Measurements from ENCODE around the gene NRK.

Gene NRK

DNA sequence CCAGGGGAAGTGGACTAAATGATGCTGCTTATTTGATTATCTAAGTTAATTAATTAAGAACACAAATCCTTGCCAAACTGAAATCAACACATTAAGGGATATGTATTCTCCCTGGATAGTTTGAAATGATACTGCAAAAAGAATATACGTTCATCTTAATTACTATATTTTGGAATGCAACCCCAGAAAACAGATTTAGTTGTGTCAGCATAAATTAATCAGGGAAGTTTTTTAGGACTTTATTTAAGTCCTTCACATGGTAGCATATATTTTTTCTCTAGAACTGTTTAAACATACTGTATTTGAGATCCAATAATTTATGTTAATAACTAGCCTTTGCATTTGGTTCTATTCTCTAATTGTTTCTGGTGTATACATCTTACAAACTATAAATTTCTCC is 52.5 kb downstream of the NRK start:
- no peaks in the 10 kb centered on the region for H3K9me3 ChIP-seq (ENCODE audit: control insufficient read depth, low read length)
- no peak overlapping the region for H3K9ac ChIP-seq (ENCODE audit: low read length)
- H2BK12ac ChIP-seq (ENCODE audit: low read length in 2 of 2) = no peak overlapping the region
- H3K4ac ChIP-seq (ENCODE audit: low read depth in 1 of 2, low read length in 2 of 2) = no peak overlapping the region
- no peak overlapping the region for H2BK15ac ChIP-seq (ENCODE audit: low read depth, poor library complexity, severe bottlenecking)
- no peak overlapping the region for H3K4me2 ChIP-seq (ENCODE audit: low read length, poor library complexity, severe bottlenecking)
- H4K8ac ChIP-seq (ENCODE audit: low read length) = no peak overlapping the region
- H2BK5ac ChIP-seq (ENCODE audit: low read depth, low read length, poor library complexity, severe bottlenecking) = no peak overlapping the region
- no peaks in the 10 kb centered on the region for H3K4me1 ChIP-seq (ENCODE audit: control insufficient read depth, insufficient read depth, low read depth, low read length)
- no peak overlapping the region for H3K18ac ChIP-seq (ENCODE audit: low read depth in 1 of 2, low read length in 2 of 2)
- H3K79me1 ChIP-seq (replicated peaks; ENCODE audit: low read length, poor library complexity, severe bottlenecking) = no peaks in the 10 kb centered on the region
- WGBS = no CpG with 5 or more reads among the region's 1 CpG
- H2BK120ac ChIP-seq (ENCODE audit: low read depth, low read length) = no peak overlapping the region
- H3K36me3 ChIP-seq (ENCODE audit: control insufficient read depth in 1 of 2, insufficient read depth in 2 of 2, low read depth in 1 of 2, low read length in 2 of 2) = no peaks in the 10 kb centered on the region
- peaks cover 0 to 11% of the 10 kb centered on the region in 2 experiments for H3K27me3 ChIP-seq (ENCODE audit: control insufficient read depth in 1 of 2, insufficient read depth in 1 of 2, low read length in 2 of 2)
- no peak overlapping the region for H3K23ac ChIP-seq (ENCODE audit: low read length in 2 of 2)
- H3K27ac ChIP-seq (ENCODE audit: low read length, poor library complexity, severe bottlenecking) = no peak overlapping the region
- H3K14ac ChIP-seq (ENCODE audit: low read length in 2 of 2) = no peak overlapping the region
- no peak overlapping the region for H3K4me3 ChIP-seq (ENCODE audit: insufficient read depth in 1 of 2, low read depth in 1 of 2, low read length in 2 of 2)
- H2AFZ ChIP-seq (ENCODE audit: low read depth, low read length) = no peak overlapping the region
- DNase-seq = no peak
- no peak overlapping the region for H4K91ac ChIP-seq (ENCODE audit: low read length)
- no peak overlapping the region for H2AK5ac ChIP-seq (ENCODE audit: low read length, severe bottlenecking)

DNA sequence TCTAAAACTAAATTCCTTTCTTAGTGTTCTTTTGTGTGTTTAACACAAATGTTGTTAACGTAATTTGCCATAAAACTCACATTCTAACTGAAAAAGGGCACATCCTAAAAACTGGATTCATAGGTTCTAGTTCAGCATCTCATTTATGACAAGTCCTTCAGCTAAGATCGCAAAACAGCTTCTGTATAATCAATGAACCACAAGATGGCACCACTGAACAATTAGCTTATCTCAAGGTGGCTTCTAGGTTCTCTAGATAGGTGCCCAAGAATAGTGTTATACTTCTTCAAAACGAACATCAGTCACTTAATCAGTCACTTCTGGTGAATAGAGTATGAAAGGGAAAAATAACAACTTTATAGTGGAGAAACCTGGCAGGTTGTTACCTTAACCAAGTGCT is 54.3 kb downstream of the NRK start:
- H2BK15ac ChIP-seq (ENCODE audit: low read depth, poor library complexity, severe bottlenecking) = no peak overlapping the region
- H3K27me3 ChIP-seq (ENCODE audit: control insufficient read depth in 1 of 2, insufficient read depth in 1 of 2, low read length in 2 of 2) = peaks cover 0 to 13% of the 10 kb centered on the region in 2 experiments
- H3K23ac ChIP-seq (ENCODE audit: low read length in 2 of 2) = no peak overlapping the region
- 75% methylated on average over 1 of the region's 3 CpGs for WGBS
- no peak overlapping the region for H4K91ac ChIP-seq (ENCODE audit: low read length)
- H2BK120ac ChIP-seq (ENCODE audit: low read depth, low read length) = no peak overlapping the region
- no peaks in the 10 kb centered on the region for H3K9me3 ChIP-seq (ENCODE audit: control insufficient read depth, low read length)
- H3K4me2 ChIP-seq (ENCODE audit: low read length, poor library complexity, severe bottlenecking) = no peak overlapping the region
- H3K4me3 ChIP-seq (ENCODE audit: insufficient read depth in 1 of 2, low read depth in 1 of 2, low read length in 2 of 2) = no peak overlapping the region
- no peak overlapping the region for H4K8ac ChIP-seq (ENCODE audit: low read length)
- no peaks in the 10 kb centered on the region for H3K4me1 ChIP-seq (ENCODE audit: control insufficient read depth, insufficient read depth, low read depth, low read length)
- no peak overlapping the region for H2BK5ac ChIP-seq (ENCODE audit: low read depth, low read length, poor library complexity, severe bottlenecking)
- no peak overlapping the region for H3K14ac ChIP-seq (ENCODE audit: low read length in 2 of 2)
- H2AFZ ChIP-seq (ENCODE audit: low read depth, low read length) = no peak overlapping the region
- no peak overlapping the region for H2BK12ac ChIP-seq (ENCODE audit: low read length in 2 of 2)
- no peak overlapping the region for H3K18ac ChIP-seq (ENCODE audit: low read depth in 1 of 2, low read length in 2 of 2)
- peak; percentile 18 for DNase-seq
- no peak overlapping the region for H2AK5ac ChIP-seq (ENCODE audit: low read length, severe bottlenecking)
- H3K4ac ChIP-seq (ENCODE audit: low read depth in 1 of 2, low read length in 2 of 2) = no peak overlapping the region
- H3K36me3 ChIP-seq (ENCODE audit: control insufficient read depth in 1 of 2, insufficient read depth in 2 of 2, low read depth in 1 of 2, low read length in 2 of 2) = no peaks in the 10 kb centered on the region
- no peaks in the 10 kb centered on the region for H3K79me1 ChIP-seq (replicated peaks; ENCODE audit: low read length, poor library complexity, severe bottlenecking)
- H3K27ac ChIP-seq (ENCODE audit: low read length, poor library complexity, severe bottlenecking) = no peak overlapping the region
- no peak overlapping the region for H3K9ac ChIP-seq (ENCODE audit: low read length)

DNA sequence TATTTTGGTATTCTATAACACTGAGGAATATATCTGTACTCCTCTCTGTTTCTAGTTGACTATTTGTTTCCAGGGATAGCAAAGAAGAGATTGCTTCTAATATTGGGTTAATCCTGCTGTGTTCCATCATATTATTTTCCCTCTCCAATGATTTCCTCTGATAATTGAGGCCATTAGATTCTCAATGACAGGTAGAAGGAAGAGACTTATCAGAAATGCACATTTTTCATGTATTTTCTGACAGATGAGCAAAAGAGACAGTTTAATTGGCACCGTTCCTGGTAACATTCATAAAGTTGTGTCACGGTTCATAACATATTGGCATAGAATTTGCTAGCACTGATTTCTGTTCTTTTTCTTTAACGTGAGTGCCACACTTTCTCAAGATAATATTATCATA is 58.2 kb downstream of the NRK start:
- Histone ChIP-seq H3K36me3 (ENCODE audit: control insufficient read depth in 1 of 2, insufficient read depth in 2 of 2, low read depth in 1 of 2, low read length in 2 of 2) (no peaks in the 10 kb centered on the region), H3K9ac (ENCODE audit: low read length) (no peak overlapping the region), H3K23ac (ENCODE audit: low read length in 2 of 2) (no peak overlapping the region), H3K4me2 (ENCODE audit: low read length, poor library complexity, severe bottlenecking) (no peak overlapping the region), H2BK120ac (ENCODE audit: low read depth, low read length) (no peak overlapping the region), H4K8ac (ENCODE audit: low read length) (no peak overlapping the region), H3K4me1 (ENCODE audit: control insufficient read depth, insufficient read depth, low read depth, low read length) (no peaks in the 10 kb centered on the region), H3K79me1 (replicated peaks; ENCODE audit: low read length, poor library complexity, severe bottlenecking) (no peaks in the 10 kb centered on the region), H2BK15ac (ENCODE audit: low read depth, poor library complexity, severe bottlenecking) (no peak overlapping the region), H2AK5ac (ENCODE audit: low read length, severe bottlenecking) (no peak overlapping the region), H2AFZ (ENCODE audit: low read depth, low read length) (no peak overlapping the region), H3K4me3 (ENCODE audit: insufficient read depth in 1 of 2, low read depth in 1 of 2, low read length in 2 of 2) (no peak overlapping the region), H3K9me3 (ENCODE audit: control insufficient read depth, low read length) (no peaks in the 10 kb centered on the region), H3K14ac (ENCODE audit: low read length in 2 of 2) (no peak overlapping the region), H3K18ac (ENCODE audit: low read depth in 1 of 2, low read length in 2 of 2) (no peak overlapping the region), H4K91ac (ENCODE audit: low read length) (no peak overlapping the region), H3K4ac (ENCODE audit: low read depth in 1 of 2, low read length in 2 of 2) (no peak overlapping the region), H3K27ac (ENCODE audit: low read length, poor library complexity, severe bottlenecking) (no peak overlapping the region), H2BK12ac (ENCODE audit: low read length in 2 of 2) (no peak overlapping the region), H2BK5ac (ENCODE audit: low read depth, low read length, poor library complexity, severe bottlenecking) (no peak overlapping the region), H3K27me3 (ENCODE audit: control insufficient read depth in 1 of 2, insufficient read depth in 1 of 2, low read length in 2 of 2) (peaks cover 0 to 5% of the 10 kb centered on the region in 2 experiments)
- no peak for DNase-seq
- no CpG with 5 or more reads among the region's 3 CpGs for WGBS

DNA sequence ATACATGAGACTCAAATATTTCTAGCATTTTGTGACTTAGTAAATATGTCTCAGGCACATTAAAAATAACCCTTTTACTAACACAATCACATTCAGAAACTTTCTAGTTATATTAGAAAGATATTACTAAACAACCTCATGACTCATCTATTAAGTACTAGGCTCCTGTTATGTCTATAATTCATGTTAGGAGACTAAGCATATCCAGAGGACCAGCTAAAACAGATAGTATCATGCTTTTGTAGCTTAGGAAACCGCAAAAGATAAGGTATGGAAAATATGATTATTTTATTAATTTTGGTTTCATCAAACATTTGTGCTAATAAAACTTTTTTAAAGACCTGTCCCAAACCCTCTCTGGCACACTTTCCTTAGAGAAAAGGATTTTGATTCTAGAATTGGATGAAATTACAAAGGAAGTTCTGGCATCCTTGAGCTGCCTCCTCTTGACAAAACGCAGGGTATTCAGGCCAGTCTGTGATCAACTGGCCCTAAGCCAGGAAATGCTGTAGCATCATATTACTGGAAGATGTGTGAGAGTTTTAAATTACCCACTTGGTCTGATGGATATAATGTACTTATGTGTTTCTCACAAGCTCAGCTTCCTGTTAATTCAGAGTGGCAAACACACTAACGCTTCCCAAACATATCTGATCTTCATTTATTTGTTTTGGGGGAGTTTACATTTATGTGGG is 60.4 kb downstream of the NRK start:
- Histone ChIP-seq H3K18ac (ENCODE audit: low read depth in 1 of 2, low read length in 2 of 2) (no peak overlapping the region), H3K23ac (ENCODE audit: low read length in 2 of 2) (no peak overlapping the region), H2BK15ac (ENCODE audit: low read depth, poor library complexity, severe bottlenecking) (no peak overlapping the region), H3K4me1 (ENCODE audit: control insufficient read depth, insufficient read depth, low read depth, low read length) (no peaks in the 10 kb centered on the region), H2BK5ac (ENCODE audit: low read depth, low read length, poor library complexity, severe bottlenecking) (no peak overlapping the region), H4K8ac (ENCODE audit: low read length) (no peak overlapping the region), H3K4me3 (ENCODE audit: insufficient read depth in 1 of 2, low read depth in 1 of 2, low read length in 2 of 2) (no peak overlapping the region), H3K14ac (ENCODE audit: low read length in 2 of 2) (no peak overlapping the region), H2BK12ac (ENCODE audit: low read length in 2 of 2) (no peak overlapping the region), H3K4ac (ENCODE audit: low read depth in 1 of 2, low read length in 2 of 2) (no peak overlapping the region), H3K36me3 (ENCODE audit: control insufficient read depth in 1 of 2, insufficient read depth in 2 of 2, low read depth in 1 of 2, low read length in 2 of 2) (no peaks in the 10 kb centered on the region), H3K79me1 (replicated peaks; ENCODE audit: low read length, poor library complexity, severe bottlenecking) (no peaks in the 10 kb centered on the region), H3K9me3 (ENCODE audit: control insufficient read depth, low read length) (no peaks in the 10 kb centered on the region), H2AFZ (ENCODE audit: low read depth, low read length) (no peak overlapping the region), H3K4me2 (ENCODE audit: low read length, poor library complexity, severe bottlenecking) (no peak overlapping the region), H4K91ac (ENCODE audit: low read length) (no peak overlapping the region), H3K9ac (ENCODE audit: low read length) (no peak overlapping the region), H3K27ac (ENCODE audit: low read length, poor library complexity, severe bottlenecking) (no peak overlapping the region), H2AK5ac (ENCODE audit: low read length, severe bottlenecking) (no peak overlapping the region), H2BK120ac (ENCODE audit: low read depth, low read length) (no peak overlapping the region), H3K27me3 (ENCODE audit: control insufficient read depth in 1 of 2, insufficient read depth in 1 of 2, low read length in 2 of 2) (peaks cover 0 to 5% of the 10 kb centered on the region in 2 experiments)
- peak; percentile 79 for DNase-seq
- no CpG with 5 or more reads among the region's 3 CpGs for WGBS

Data from mesenchymal stem cell (in vitro differentiated cells and primary cell).